ENCODE results near the gene SMPD4.

DNA sequence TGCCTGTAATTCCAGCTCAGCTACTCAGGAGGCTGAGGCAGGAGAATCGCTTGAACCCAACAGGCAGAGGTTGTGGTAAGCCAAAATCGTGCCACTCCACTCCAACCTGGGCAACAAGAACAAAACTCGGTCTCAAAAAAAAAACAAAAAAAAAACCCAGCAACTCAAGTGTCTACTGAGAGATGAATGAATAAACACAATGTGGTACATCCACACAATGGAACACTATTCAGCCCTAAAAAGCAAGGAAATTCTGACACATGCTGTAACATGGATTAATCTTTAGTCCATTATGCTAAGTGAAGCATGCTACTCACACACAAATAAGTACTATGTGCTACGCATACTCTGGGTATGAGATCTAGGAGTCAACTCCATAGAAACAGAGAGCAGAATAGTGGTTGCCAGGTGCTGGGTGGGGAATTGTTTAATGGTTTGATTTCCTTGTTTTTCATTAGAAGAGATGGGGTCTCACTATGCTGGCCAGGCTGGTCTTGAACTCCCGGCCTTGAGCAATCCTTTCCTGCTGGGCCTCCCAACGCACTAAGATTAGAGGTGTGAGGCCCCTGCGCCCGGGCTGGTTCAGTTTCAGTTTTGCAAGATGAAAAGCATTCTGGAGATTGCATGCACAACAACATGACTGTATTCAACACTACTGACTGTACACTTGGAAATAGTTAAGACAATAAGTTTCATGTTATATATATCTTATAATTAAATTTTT, 15.9 kb downstream of the SMPD4 start:
- TF ChIP-seq EZH2 (IDR thresholded peaks at IDR 0.05) (no peak), POLR2AphosphoS5 (IDR thresholded peaks at IDR 0.05; ENCODE audit: borderline replicate concordance, low read depth, low read length) (no peak), FOXP2 (optimal IDR thresholded peaks at IDR 0.05; ENCODE audit: control extremely low read depth, extremely low read length, insufficient read depth) (no peak)
